Skeletal muscle tissue (tissue), 4 donors: ENCODE results near the gene OTUB1. TPM values are rescaled to one million over a fixed set of nuclear protein-coding genes. Genes with fewer than 3 reads are reported as not detected.

Source experiments
- H3K27ac ChIP-seq: one replicate; pipeline ENCODE4 v1.7.0; 2013; ENCODE audit warnings: mild to moderate bottlenecking, low read depth, low read length, inconsistent platforms
- H3K27me3 ChIP-seq, 3 donors: one replicate each; pipeline ENCODE4 v1.7.0; 2013; ENCODE audit warnings: low read length in 3 of 3; ENCODE audit not compliant: control insufficient read depth in 3 of 3, insufficient read depth in 3 of 3
- H3K36me3 ChIP-seq, 3 donors: one replicate each; pipeline ENCODE4 v1.7.0; 2013; ENCODE audit warnings: low read length in 3 of 3; ENCODE audit not compliant: control insufficient read depth in 3 of 3, insufficient read depth in 3 of 3
- H3K4me1 ChIP-seq, 3 donors: one replicate each; pipeline ENCODE4 v1.7.0; 2013; ENCODE audit warnings: low read length in 3 of 3, mild to moderate bottlenecking in 3 of 3; ENCODE audit not compliant: control insufficient read depth in 3 of 3, insufficient read depth in 3 of 3
- H3K4me3 ChIP-seq, 3 donors: one replicate each; pipeline ENCODE4 v1.7.0; 2013; ENCODE audit warnings: low read length in 3 of 3
- H3K9ac ChIP-seq, 3 donors: one replicate each; pipeline ENCODE4 v1.7.0; 2013; ENCODE audit warnings: low read length in 3 of 3, mild to moderate bottlenecking in 3 of 3, moderate library complexity in 2 of 3, low read depth in 1 of 3
- H3K9me3 ChIP-seq, 3 donors: one replicate each; pipeline ENCODE4 v1.7.0; 2013; ENCODE audit warnings: low read length in 3 of 3; ENCODE audit not compliant: control insufficient read depth in 3 of 3
- total RNA-seq: library from RNA; depleted of rRNA; stranded (reverse); fragments of >200 nt; gene quantifications from one replicate; pipeline ENCODE4 v1.2.3, GENCODE V29; 2014
- donor health status: Osteomylitis.

OTUB1 gene
- total RNA-seq, 1 donor from 2014 or later = 18.3 TPM

DNA sequence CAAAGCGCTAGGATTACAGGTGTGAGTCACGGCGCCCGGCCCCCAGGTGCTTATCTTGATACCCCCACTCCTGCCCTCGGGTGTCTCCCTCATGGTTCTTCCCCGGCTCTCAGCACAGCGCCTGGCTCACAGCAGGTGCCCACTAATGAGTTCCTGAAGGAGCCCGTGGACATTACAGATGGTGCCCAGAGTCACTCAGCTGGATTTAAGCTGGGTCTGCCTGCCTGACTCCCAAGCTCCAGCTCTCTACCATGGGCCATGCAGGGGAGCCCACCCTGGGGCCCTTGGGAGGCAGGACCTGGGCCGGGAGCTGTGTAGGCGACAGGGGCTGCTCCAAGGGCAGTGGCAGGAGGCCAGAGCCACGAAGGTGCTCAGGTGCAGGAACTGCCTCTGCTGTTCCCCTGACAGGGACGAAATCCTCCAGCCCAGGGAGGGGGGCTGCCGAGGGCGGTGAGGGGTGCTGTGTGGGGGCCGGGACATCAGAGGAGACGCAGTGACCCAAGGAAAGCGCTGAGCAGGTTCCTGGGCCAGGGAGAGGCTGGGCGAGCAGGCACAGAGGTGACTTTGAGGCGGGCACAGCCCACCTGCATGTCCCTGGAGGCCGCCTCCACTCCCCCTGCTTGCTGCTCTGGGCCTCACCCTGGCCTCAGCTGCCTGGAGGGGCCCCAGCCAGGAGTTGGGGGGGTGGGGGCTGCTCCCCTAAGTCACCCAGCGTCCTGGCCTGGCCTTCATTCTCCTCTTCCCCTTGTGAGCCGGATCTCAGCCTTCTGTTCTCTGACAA lies 34.9 kb downstream of the OTUB1 start:
- H3K4me3 ChIP-seq = no peak overlapping the region
- H3K36me3 ChIP-seq = no peaks in the 10 kb centered on the region
- H3K9ac ChIP-seq = peak overlapping the region in 1 of 3 donors; percentile 25
- peaks cover 0 to 41% (median 39%) of the 10 kb centered on the region in 3 donors for H3K4me1 ChIP-seq
- no peak overlapping the region for H3K27ac ChIP-seq
- H3K9me3 ChIP-seq = no peaks in the 10 kb centered on the region
- no peaks in the 10 kb centered on the region for H3K27me3 ChIP-seq

DNA sequence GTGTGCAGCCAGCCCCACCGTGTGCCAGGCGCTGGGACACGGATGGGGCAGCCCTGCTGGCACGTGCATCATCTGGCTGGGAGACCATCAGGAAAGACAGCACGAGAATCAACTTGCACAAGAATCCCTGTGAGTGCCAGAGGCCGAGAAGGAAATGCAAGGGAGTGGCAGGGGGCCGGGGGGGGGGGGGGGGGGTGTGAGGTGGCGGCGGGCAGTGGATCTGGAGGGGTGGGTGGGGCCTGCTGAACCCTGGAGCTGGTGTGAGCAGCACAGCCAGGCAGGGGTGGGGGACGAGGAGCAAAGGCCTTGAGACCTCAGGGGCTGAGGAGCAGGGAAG lies 35.5 kb downstream of the OTUB1 start:
- H3K36me3 ChIP-seq = no peaks in the 10 kb centered on the region
- no peak overlapping the region for H3K9ac ChIP-seq
- H3K27ac ChIP-seq = no peak overlapping the region
- H3K27me3 ChIP-seq = no peaks in the 10 kb centered on the region
- peaks cover 0 to 41% (median 39%) of the 10 kb centered on the region in 3 donors for H3K4me1 ChIP-seq
- no peak overlapping the region for H3K4me3 ChIP-seq
- no peaks in the 10 kb centered on the region for H3K9me3 ChIP-seq

DNA sequence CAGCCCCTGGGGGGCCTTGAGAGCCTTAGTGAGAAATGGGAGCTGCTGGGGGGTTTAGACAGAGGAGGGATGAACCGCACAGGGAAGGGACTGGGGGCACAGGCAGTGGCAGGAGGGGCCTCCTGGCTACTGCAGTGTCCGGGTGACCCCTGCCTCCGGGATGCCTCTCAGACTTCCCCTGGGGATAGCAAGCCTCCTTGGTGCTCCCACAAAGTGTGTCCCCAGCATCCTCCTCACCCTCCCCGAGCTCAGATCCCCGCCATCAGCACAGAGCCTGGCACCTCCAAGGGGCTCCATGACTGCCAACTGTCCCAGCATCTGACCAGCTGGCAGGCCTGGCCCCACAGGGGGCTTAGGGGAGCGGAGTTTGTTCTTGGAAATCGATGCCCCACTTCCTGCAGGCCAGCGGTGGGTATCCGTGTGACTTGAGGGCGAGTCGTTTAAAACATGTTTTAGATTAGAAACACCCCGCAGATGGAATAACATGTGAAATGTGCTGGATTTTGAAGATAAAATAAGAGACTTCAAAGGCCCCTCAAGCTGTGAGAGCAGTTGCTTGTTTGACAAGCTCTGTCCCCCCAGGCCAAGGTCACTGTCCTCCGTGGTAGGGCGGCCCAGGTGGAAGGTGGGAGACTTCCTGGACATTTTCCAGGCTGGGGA lies 36.0 kb downstream of the OTUB1 start:
- no peak overlapping the region for H3K4me3 ChIP-seq
- H3K9me3 ChIP-seq = no peaks in the 10 kb centered on the region
- no peak overlapping the region for H3K9ac ChIP-seq
- H3K36me3 ChIP-seq = no peaks in the 10 kb centered on the region
- no peaks in the 10 kb centered on the region for H3K27me3 ChIP-seq
- H3K4me1 ChIP-seq = peaks cover 0 to 41% (median 39%) of the 10 kb centered on the region in 3 donors
- no peak overlapping the region for H3K27ac ChIP-seq

DNA sequence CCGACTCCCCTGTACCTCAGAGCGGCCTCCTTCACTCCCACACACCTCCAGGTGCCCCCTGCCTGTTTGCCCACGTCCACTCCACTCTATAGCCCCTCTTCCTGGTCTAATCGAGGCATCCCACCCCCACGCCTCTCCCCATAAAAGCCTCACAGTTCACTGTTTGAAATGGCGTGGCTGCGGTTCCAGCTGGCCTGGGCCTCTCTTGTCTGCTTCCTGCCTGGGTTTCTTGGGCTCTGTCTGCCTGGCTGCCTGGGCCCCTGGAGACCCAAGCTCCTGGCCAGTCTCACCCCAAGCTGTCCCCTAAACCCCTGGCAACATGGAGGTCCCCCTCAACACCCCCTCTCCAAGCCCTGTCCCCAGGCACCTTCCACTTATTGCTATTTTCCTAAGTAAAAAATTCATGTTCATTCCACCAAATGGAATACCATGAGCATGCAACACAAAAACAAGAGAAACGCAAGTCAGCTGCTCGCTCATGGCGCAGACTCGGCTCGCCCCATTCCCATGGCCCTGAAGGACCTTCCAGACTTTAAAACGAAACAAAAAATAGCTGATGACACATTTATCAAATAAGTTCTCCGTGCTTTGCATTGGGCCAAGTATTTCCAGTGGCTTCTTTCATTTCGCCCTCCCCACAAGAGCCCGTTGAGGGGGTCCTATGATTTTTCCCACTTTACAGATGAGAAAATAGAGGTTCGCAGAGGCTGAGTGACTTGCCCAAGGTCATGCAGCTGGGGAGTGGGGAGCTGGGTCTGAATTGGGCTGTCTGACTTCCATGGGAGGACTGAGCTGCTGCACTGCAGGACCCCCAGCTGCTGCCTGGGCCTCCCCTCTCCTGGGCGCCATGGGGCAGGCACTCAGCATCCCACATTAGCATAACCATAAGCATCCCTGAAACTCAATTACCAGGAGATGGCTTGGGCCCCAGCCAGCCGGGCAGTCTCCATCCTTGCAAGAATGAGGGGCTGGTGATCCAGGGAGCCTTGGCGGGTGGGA lies 37.8 kb downstream of the OTUB1 start:
- no peak overlapping the region for H3K4me3 ChIP-seq
- no peaks in the 10 kb centered on the region for H3K9me3 ChIP-seq
- H3K9ac ChIP-seq = peak overlapping the region in 1 of 3 donors; percentile 16
- peak overlapping the region; percentile 58 for H3K27ac ChIP-seq
- H3K4me1 ChIP-seq = peaks cover 0 to 44% (median 37%) of the 10 kb centered on the region in 3 donors
- no peaks in the 10 kb centered on the region for H3K36me3 ChIP-seq
- no peaks in the 10 kb centered on the region for H3K27me3 ChIP-seq

DNA sequence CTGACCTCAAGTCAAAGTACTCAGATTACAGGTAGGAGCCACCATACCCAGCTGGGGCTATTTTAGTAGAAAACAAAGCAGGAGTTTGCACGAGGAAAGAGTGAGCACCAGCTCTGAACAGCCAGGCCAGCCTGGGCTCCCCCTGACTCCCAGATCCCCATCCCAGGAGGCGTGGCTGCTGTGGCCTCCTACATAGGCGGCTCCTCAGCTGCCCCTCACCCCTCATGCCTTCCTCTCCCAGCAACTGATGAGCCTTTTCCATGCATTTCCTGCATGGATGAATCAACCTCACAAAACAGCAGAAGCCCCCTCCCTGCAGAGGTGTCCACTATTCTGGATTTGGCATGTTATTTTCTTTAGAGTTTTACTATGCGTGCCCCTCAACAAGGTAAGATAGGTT lies 39.0 kb downstream of the OTUB1 start:
- Histone ChIP-seq H3K4me1 (peaks cover 0 to 35% (median 26%) of the 10 kb centered on the region in 3 donors), H3K27me3 (no peaks in the 10 kb centered on the region), H3K36me3 (no peaks in the 10 kb centered on the region), H3K4me3 (no peak overlapping the region), H3K27ac (no peak overlapping the region), H3K9me3 (no peaks in the 10 kb centered on the region), H3K9ac (no peak overlapping the region)

DNA sequence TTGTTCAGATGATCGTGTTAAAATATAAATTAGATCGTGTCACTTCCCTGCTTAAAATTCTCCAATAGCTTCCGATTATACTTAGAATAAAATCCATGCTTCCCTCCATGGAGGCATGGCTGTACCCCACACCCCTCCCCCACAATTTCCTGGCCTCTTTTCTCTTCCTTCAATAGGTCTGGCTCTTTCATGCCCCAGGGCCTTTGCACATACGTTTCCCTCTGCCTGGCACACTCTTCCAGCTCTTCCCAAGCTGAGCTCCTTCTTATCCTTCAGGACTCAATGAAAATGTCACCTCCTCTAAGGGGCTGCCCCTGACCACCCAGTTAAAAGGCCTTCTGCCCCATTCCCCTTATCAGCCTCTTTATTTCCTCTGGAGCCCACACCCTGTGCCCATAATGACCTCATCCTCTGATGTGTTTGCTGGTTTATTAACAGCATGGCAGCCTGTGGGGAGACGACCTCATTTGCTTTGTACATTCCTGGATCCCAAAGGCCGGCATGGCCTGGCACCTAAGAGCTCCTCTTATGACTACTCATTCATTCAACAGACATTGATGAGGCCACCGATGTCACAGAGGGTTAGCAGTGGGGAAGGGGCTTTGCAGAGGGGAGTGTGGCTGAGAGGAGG lies 40.5 kb downstream of the OTUB1 start:
- H3K4me1 ChIP-seq = peaks cover 0 to 33% (median 25%) of the 10 kb centered on the region in 3 donors
- H3K27me3 ChIP-seq = no peaks in the 10 kb centered on the region

DNA sequence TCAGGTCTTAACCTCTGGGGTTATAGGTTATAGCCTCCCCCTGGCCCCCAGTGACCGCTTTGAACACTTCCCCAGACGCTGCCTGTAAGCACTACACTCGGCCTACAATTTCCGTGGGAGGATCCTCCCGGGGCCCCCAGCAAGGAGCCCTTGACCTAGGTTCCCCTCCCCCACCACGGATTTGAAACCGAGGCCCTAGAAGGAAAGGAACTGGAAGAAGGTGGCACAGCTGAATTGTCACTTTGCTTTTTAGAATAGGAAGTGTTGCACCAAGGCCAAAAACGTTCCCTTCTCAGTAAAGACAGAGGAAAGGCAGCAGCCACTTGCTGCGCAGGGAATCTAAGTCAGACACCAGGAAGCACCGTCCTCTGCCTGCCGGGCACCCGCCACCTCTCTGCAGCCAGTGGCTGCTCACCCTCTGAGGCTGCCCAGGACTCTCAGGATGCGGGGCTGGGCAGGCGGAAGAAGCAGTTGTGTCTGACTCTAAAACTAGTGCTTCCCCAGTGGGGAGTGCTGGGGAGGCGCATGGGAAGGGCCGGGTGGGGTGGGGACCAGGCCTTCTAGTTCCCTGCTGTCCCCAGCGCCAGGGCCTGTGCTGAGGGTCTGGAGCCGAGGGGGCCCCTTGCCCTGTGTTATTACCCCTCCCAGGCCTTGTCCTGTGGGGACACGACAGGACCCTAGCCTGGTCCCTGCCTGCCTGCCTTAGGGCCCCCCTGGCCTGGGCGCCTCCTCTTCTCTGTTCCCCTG lies 41.6 kb downstream of the OTUB1 start:
- Histone ChIP-seq H3K4me3 (no peak overlapping the region), H3K9me3 (no peaks in the 10 kb centered on the region), H3K36me3 (no peaks in the 10 kb centered on the region), H3K27me3 (no peaks in the 10 kb centered on the region), H3K9ac (no peak overlapping the region), H3K4me1 (peaks cover 0 to 35% (median 28%) of the 10 kb centered on the region in 3 donors), H3K27ac (no peak overlapping the region)

More for the DNA sequence above, 40.5 kb downstream of the OTUB1 start:
- Histone ChIP-seq H3K4me3 (no peak overlapping the region), H3K27ac (no peak overlapping the region), H3K36me3 (no peaks in the 10 kb centered on the region), H3K9me3 (no peaks in the 10 kb centered on the region), H3K9ac (no peak overlapping the region)

DNA sequence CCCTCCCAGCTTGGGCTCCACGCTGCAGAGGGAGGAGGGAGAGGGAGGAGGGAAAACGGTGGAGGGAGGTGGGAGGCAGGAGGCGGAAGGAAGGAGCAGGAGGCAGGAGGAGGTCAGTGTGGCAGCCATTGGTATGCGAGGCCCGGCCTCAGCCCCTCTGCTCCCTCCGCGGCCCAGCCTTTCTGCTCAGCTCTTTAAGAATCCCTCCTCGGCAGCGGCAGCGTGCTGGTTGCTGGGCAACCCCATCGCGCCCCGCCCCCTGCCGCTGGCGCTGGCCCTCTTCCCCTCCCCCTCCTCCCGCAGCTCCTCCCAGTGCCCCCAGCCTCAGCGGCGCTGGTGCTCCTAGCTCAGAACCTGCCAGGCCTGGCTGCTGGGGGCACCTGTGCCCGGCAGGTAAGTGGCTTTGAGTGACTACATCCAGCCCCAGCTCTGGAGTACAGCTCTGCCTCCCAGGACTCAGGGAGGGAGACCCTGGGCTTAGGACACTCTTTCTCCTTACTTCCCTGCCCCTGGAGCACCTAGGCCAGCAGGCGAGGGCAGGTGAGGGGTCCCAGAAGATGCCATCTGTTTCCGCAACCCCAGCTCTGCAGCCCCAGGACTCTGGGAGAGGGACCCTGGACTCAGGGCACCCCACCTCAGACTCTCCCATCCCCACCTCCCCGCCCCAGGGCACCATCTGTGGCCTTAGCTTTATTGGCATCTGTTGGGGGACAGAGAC lies 42.3 kb downstream of the OTUB1 start:
- Histone ChIP-seq H3K4me1 (peaks cover 0 to 34% (median 27%) of the 10 kb centered on the region in 3 donors), H3K9me3 (no peaks in the 10 kb centered on the region), H3K4me3 (no peak overlapping the region), H3K27me3 (no peaks in the 10 kb centered on the region), H3K36me3 (no peaks in the 10 kb centered on the region), H3K9ac (no peak overlapping the region), H3K27ac (no peak overlapping the region)
